ENCODE results near the gene PRELID1.

DNA sequence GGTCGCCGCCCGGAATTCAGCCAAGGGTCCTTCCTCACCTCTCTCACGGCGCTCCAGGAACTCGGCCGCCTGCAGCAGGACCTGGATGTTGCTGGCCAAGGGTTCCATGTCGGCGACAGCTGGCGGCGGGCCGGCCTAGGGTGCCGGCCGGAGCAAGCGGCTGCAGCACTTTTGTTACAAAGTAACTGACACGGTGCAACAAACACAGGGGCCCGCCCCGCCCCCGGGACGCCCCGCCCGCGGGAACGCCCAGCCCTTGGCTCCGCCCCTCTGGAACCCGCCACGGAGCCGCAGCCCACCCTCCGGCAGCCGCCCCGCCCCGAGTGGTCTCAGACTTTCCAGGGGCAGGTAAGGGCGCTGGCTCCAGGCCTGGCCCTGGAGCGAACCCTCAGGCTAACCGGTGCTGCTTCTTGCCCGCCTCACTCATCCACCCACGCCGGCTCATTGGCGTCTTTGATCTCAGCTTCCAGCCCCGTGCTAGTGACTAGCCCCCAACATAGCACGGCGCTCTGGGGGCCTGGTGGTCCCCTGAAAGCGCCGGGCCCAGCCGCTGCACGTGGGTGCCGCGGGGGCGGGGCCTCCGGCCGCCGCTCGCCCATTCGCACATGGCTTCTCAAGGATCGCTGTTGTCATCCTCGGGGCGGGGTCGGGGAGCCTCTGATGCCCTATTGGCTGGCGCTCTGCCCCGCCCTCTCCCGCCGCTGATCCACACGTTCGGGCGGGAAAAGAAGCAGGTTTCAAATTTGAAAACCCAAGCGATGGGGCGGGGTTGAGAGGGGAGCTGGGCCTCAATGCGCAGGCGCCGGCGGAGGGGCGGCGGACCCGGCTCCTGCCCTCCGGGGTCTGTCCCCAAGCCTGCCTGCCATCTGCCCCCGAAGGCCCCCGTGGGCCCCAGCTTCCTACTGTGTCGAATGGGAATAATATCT lies 8.4 kb downstream of the PRELID1 start, which contains the start of gene MXD3:
- TF ChIP-seq, protein P1, sequence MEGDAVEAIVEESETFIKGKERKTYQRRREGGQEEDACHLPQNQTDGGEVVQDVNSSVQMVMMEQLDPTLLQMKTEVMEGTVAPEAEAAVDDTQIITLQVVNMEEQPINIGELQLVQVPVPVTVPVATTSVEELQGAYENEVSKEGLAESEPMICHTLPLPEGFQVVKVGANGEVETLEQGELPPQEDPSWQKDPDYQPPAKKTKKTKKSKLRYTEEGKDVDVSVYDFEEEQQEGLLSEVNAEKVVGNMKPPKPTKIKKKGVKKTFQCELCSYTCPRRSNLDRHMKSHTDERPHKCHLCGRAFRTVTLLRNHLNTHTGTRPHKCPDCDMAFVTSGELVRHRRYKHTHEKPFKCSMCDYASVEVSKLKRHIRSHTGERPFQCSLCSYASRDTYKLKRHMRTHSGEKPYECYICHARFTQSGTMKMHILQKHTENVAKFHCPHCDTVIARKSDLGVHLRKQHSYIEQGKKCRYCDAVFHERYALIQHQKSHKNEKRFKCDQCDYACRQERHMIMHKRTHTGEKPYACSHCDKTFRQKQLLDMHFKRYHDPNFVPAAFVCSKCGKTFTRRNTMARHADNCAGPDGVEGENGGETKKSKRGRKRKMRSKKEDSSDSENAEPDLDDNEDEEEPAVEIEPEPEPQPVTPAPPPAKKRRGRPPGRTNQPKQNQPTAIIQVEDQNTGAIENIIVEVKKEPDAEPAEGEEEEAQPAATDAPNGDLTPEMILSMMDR (IDR thresholded peaks at IDR 0.05; ENCODE audit: low read length), result no peak
- no peak for TF ChIP-seq EZH2 (optimal IDR thresholded peaks at IDR 0.05; ENCODE audit: low read depth, low read length)

All from MM.1S (cell line).